ENCODE results near the gene ANKRD13D.

The ANKRD13D gene

DNA sequence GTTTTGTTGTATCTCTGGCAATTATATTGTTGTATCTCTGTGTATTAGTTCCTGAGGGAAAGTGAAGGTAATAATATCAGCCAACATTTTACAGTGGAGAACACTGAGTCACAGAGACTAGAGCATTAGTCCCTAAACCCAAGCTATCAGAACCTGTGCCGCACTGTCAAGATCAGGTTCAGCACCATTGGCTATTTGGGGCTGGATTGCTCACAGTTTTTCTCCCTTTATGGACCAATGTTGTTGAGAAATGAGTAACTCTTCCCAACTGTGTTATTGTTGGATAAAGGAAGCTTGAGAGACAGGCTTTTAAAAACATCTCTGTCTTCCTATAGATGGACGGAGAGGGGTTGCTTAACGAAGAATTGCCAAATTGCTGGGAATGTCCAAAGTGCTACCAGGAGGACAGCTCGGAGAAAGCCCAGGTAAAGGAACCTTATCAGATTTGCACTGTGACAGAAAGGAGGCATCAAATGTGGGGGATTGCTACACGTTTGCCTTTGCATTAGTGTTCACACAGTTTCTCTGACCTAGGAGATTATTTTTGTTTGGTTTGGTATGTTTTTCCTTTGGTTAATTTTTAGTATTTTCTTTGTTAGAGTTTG, 41.1 kb upstream of the ANKRD13D start:
- DNase-seq (ENCODE audit: extremely low read depth, low read depth), result no peak
- TF ChIP-seq, protein P1, sequence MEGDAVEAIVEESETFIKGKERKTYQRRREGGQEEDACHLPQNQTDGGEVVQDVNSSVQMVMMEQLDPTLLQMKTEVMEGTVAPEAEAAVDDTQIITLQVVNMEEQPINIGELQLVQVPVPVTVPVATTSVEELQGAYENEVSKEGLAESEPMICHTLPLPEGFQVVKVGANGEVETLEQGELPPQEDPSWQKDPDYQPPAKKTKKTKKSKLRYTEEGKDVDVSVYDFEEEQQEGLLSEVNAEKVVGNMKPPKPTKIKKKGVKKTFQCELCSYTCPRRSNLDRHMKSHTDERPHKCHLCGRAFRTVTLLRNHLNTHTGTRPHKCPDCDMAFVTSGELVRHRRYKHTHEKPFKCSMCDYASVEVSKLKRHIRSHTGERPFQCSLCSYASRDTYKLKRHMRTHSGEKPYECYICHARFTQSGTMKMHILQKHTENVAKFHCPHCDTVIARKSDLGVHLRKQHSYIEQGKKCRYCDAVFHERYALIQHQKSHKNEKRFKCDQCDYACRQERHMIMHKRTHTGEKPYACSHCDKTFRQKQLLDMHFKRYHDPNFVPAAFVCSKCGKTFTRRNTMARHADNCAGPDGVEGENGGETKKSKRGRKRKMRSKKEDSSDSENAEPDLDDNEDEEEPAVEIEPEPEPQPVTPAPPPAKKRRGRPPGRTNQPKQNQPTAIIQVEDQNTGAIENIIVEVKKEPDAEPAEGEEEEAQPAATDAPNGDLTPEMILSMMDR (IDR thresholded peaks at IDR 0.05; ENCODE audit: low read depth, low read length), result no peak

DNA sequence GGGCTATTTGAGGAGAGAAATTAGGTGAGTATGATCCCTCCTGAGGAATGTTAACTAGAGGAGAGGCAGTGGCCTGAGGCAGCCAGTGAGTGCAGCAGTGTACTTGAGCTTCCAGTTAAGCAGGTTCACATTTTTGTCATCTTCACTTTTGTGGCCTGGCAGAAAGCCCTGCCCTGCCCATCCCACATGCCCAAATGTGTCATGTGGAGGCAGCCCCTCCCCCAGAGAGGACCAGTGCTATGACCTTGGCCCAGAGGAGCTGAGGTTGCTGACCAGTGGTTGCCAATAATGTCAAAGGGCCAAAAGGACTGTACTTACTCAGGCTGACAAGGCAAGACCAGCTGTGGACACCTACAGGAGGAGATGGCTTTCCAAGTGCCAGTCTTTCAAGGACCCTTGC, 40.5 kb upstream of the ANKRD13D start:
- TF ChIP-seq, protein P1 (IDR thresholded peaks at IDR 0.05; ENCODE audit: low read depth, low read length), result no peak
- no peak for DNase-seq (ENCODE audit: extremely low read depth, low read depth)

DNA sequence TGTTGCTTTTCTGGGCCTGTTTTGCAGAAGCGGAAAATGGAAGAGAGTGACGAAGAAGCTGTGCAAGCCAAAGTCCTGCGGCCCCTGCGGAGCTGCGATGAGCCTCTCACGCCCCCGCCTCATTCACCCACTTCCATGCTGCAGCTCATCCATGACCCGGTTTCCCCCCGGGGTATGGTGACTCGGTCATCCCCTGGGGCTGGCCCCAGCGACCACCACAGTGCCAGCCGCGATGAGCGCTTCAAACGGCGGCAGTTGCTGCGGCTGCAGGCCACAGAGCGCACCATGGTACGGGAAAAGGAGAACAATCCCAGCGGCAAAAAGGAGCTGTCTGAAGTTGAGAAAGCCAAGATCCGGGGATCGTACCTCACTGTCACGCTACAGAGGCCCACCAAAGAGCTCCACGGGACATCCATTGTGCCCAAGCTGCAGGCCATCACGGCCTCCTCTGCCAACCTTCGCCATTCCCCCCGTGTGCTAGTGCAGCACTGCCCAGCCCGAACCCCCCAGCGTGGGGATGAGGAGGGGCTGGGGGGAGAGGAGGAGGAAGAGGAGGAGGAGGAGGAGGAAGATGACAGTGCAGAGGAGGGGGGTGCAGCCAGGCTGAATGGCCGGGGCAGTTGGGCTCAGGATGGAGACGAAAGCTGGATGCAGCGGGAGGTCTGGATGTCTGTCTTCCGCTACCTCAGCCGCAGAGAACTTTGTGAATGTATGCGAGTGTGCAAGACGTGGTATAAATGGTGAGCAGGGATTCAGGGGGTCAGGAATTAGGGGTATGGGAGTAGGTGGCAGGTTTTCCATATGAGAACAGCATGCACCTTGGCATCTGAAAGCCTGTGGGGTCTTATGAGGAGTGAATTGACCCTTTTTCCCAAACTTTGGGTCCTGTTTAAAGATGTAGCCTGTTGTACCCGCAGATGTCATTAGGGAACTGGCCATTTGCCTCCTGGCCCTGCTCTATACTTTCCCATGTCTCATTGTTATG, 38.8 kb upstream of the ANKRD13D start:
- DNase-seq (ENCODE audit: extremely low read depth, low read depth), result no peak
- TF ChIP-seq, protein P1 (IDR thresholded peaks at IDR 0.05; ENCODE audit: low read depth, low read length), result no peak

DNA sequence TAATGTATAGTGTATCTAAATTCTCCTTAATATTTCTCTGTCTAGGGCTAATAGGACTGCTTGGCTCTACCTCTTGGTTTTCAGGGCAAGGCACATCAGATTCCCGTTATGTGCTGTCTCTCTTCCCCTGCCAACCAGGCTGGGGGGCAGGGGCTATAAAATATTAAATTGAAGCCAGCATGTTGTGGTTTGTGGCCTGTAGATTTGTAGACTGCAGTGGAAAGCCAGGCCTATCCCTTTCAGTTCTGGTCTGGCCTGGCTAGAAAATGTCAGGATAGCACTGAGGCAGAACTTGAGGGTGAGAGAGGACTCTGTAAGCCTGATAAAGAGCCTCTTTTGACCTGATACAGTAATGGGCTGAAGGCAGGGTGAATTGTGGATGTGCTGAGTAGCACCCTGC, 37.3 kb upstream of the ANKRD13D start:
- no peak for DNase-seq (ENCODE audit: extremely low read depth, low read depth)
- TF ChIP-seq, protein P1 (IDR thresholded peaks at IDR 0.05; ENCODE audit: low read depth, low read length), result no peak

DNA sequence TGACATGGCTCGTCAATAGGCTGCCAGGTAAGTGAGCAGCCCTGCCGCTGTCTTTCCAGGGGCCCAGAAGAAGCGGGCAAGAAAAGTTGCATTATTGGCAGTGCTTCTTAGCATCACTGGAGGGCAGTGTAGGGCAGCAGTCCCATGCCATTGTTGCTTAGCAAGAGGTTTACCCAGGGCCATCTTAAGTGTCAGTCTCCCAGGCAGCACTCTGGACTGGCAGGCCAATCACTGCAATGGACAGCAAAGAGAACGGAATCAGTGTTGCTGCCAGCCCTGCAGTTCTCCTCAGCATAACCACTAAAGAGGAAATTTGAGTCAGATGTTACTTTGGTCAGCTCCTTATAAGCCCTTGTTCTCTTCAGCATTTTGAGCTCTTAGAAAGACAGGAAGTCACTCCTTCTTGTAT, 36.3 kb upstream of the ANKRD13D start:
- TF ChIP-seq, protein P1 (IDR thresholded peaks at IDR 0.05; ENCODE audit: low read depth, low read length), result peak; percentile 31
- no peak for DNase-seq (ENCODE audit: extremely low read depth, low read depth)

DNA sequence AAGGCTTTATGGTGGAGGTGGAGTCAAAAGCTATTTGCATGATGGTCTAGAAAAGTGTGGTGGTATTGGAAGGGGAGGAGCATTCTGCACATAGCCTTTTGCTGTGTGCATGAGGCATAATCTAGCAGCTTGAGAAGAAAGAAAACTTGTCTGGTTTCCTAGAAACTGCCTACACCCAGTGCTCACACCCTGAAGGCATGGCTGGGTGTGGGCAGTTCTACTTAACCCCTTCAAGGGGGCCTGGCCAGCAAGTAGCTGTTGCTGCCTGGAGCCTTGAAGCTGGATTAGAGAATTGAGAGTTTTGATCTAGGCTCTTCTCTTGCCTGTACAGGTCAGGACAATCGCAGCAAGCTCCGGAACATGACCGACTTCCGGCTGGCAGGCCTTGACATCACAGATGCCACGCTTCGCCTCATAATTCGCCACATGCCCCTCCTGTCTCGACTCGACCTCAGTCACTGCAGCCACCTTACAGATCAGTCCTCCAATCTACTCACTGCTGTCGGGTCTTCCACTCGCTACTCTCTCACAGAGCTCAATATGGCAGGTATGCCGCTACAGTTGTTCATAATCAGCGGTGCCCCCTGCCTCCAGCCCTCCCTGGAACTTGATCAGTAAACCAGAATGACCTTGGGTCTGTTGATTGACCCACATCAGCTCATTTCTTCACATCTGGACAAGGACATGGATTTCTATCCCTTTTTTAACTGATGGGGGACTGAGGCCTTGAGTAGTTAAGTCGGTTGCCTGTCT, 35.1 kb upstream of the ANKRD13D start:
- TF ChIP-seq, protein P1 (IDR thresholded peaks at IDR 0.05; ENCODE audit: low read depth, low read length), result no peak
- no peak for DNase-seq (ENCODE audit: extremely low read depth, low read depth)

Data from AG09319 (cell line).